WTC11 (cell line): ENCODE data around the gene AGO3. TPM values are rescaled to one million over a fixed set of nuclear protein-coding genes. Genes with fewer than 3 reads are reported as not detected.

Experiments
- ATAC-seq: fragments of 200-7000 bp; cut with Tn5 transposase; 2 replicates; pipeline ENCODE4 v1.10.0; 2021; ENCODE audit warnings: mild to moderate bottlenecking, moderate library complexity
- CTCF ChIA-PET: fragments of 300-600 bp; sonication (Branson Sonifier 250); formaldehyde crosslinking; loops from one replicate; lab custom pipeline; 2021; ENCODE audit warnings: antibody characterized with exemption; lab: Charles Lee
- POLR2A ChIA-PET: fragments of 350-600 bp; sonication (Branson Sonifier 250); formaldehyde crosslinking; loops from one replicate; lab custom pipeline; 2021; ENCODE audit warnings: antibody characterized with exemption; lab: Charles Lee
- DNase-seq: peaks from one replicate; pipeline ENCODE4 v3.0.0; 2021; ENCODE audit warnings: low spot score
- H3K27ac Mint-ChIP-seq: 2 replicates; pipeline ENCODE4 v1.8.0; 2021; ENCODE audit warnings: mixed read lengths
- H3K27me3 Mint-ChIP-seq: 2 replicates; pipeline ENCODE4 v1.8.0; 2021; ENCODE audit warnings: low read depth, mild to moderate bottlenecking, moderate library complexity, mixed read lengths
- H3K36me3 Mint-ChIP-seq: 2 replicates; pipeline ENCODE4 v1.8.0; 2021; ENCODE audit warnings: mixed read lengths
- H3K4me1 Mint-ChIP-seq: 2 replicates; pipeline ENCODE4 v1.8.0; 2022; ENCODE audit warnings: mixed read lengths
- H3K4me3 Mint-ChIP-seq: 2 replicates; pipeline ENCODE4 v1.8.0; 2021; ENCODE audit warnings: mild to moderate bottlenecking, moderate library complexity, mixed read lengths
- H3K9me3 Mint-ChIP-seq: 2 replicates; pipeline ENCODE4 v1.8.0; 2021; ENCODE audit warnings: mixed read lengths
- ESRRA ChIP-seq: sonication (generic); formaldehyde crosslinking; IDR thresholded peaks from 2 replicates; pipeline ENCODE4 v1.8.1; 2022; ENCODE audit warnings: mild to moderate bottlenecking, missing genetic modification reagents, borderline replicate concordance
- ETV6 ChIP-seq: sonication (generic); formaldehyde crosslinking; IDR thresholded peaks from 2 replicates; pipeline ENCODE4 v1.8.1; 2022; ENCODE audit warnings: mild to moderate bottlenecking, missing genetic modification reagents
- FOXK1 ChIP-seq: sonication (generic); formaldehyde crosslinking; IDR thresholded peaks from 2 replicates; pipeline ENCODE4 v1.8.0; 2022; ENCODE audit warnings: mild to moderate bottlenecking, moderate library complexity, missing genetic modification reagents
- MXD4 ChIP-seq: fragments of 250-450 bp; sonication (Bioruptor Pico); IDR thresholded peaks from 2 replicates; pipeline ENCODE4 v1.8.0; 2021; ENCODE audit warnings: mild to moderate bottlenecking, moderate library complexity, borderline replicate concordance
- NR1H2 ChIP-seq: sonication (generic); formaldehyde crosslinking; IDR thresholded peaks from 2 replicates; pipeline ENCODE4 v1.9.0; 2021; ENCODE audit warnings: mild to moderate bottlenecking, moderate library complexity, missing genetic modification reagents
- NR3C1 ChIP-seq: sonication (generic); formaldehyde crosslinking; conservative IDR thresholded peaks from 2 replicates; pipeline ENCODE4 v1.8.1; 2023; ENCODE audit warnings: low read depth, mild to moderate bottlenecking, missing genetic modification reagents
- SMAD4 ChIP-seq: sonication (generic); formaldehyde crosslinking; IDR thresholded peaks from 2 replicates; pipeline ENCODE4 v1.8.0; 2022; ENCODE audit warnings: mild to moderate bottlenecking, missing genetic modification reagents
- SP1 ChIP-seq: sonication (generic); formaldehyde crosslinking; conservative IDR thresholded peaks from 2 replicates; pipeline ENCODE4 v1.8.1; 2022; ENCODE audit warnings: missing genetic modification reagents
- TEAD1 ChIP-seq: sonication (generic); formaldehyde crosslinking; IDR thresholded peaks from 2 replicates; pipeline ENCODE4 v1.8.0; 2022; ENCODE audit warnings: mild to moderate bottlenecking, missing genetic modification reagents
- total RNA-seq: library from RNA; stranded (reverse); gene quantifications from 3 replicates; pipeline ENCODE4 v1.2.3, GENCODE V29; 2021
- TF ChIP-seq, protein P1 (sequence below): fragments of 250-450 bp; sonication (Bioruptor Pico); IDR thresholded peaks from 2 replicates; pipeline ENCODE4 v2.1.2; 2022; ENCODE audit warnings: mild to moderate bottlenecking, moderate library complexity
- TF ChIP-seq, protein P2 (sequence below): sonication (generic); formaldehyde crosslinking; IDR thresholded peaks from 2 replicates; pipeline ENCODE4 v1.8.0; 2022; ENCODE audit warnings: mild to moderate bottlenecking, missing genetic modification reagents
- TF ChIP-seq, protein P3 (sequence below): sonication (generic); formaldehyde crosslinking; IDR thresholded peaks from 2 replicates; pipeline ENCODE4 v1.8.0; 2023; ENCODE audit warnings: mild to moderate bottlenecking, missing genetic modification reagents
- TF ChIP-seq, protein P4 (sequence below): sonication (generic); formaldehyde crosslinking; conservative IDR thresholded peaks from 2 replicates; pipeline ENCODE4 v1.8.1; 2023; ENCODE audit warnings: mild to moderate bottlenecking, low read depth, missing genetic modification reagents, moderate library complexity
- TF ChIP-seq, protein P5 (sequence below): sonication (generic); formaldehyde crosslinking; IDR thresholded peaks from 2 replicates; pipeline ENCODE4 v1.8.1; 2023; ENCODE audit warnings: mild to moderate bottlenecking, missing genetic modification reagents
- TF ChIP-seq, protein P6 (sequence below): sonication (generic); formaldehyde crosslinking; IDR thresholded peaks from 2 replicates; pipeline ENCODE4 v1.8.1; 2023; ENCODE audit warnings: mild to moderate bottlenecking, moderate library complexity, missing genetic modification reagents

Gene AGO3
- total RNA-seq, 1 experiment from 2014 or later = 26.8 TPM

DNA sequence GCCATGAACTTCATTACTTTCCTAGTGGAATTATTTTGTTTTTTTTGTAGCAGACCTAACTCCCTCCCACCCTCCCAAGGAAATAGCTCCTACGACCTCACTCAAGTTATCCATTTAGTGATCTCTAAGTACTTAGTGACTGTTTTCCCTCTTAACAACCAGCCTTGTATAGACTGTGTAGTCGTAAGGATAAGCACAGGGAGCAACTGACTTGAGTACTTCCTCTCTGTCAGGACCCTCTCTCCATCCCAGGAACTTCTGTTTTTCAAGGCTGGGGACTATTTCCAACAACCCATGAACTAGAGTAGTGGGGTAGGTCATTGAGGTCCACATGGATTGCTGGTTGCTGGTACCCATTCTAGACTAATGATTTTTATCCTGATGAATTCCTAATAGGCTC is 46.0 kb upstream of the AGO3 start (continued):
- TF ChIP-seq NR3C1 (CRISPR knock-in tag) (no peak), NR1H2 (CRISPR knock-in tag) (no peak), TEAD1 (no peak)
- TF ChIP-seq, protein P1, sequence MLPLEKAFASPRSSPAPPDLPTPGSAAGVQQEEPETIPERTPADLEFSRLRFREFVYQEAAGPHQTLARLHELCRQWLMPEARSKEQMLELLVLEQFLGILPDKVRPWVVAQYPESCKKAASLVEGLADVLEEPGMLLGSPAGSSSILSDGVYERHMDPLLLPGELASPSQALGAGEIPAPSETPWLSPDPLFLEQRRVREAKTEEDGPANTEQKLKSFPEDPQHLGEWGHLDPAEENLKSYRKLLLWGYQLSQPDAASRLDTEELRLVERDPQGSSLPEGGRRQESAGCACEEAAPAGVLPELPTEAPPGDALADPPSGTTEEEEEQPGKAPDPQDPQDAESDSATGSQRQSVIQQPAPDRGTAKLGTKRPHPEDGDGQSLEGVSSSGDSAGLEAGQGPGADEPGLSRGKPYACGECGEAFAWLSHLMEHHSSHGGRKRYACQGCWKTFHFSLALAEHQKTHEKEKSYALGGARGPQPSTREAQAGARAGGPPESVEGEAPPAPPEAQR (CRISPR knock-in tag) = no peak
- TF ChIP-seq, protein P2, sequence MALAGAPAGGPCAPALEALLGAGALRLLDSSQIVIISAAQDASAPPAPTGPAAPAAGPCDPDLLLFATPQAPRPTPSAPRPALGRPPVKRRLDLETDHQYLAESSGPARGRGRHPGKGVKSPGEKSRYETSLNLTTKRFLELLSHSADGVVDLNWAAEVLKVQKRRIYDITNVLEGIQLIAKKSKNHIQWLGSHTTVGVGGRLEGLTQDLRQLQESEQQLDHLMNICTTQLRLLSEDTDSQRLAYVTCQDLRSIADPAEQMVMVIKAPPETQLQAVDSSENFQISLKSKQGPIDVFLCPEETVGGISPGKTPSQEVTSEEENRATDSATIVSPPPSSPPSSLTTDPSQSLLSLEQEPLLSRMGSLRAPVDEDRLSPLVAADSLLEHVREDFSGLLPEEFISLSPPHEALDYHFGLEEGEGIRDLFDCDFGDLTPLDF = no peak
- TF ChIP-seq, all 79 proteins: peak for 0

DNA sequence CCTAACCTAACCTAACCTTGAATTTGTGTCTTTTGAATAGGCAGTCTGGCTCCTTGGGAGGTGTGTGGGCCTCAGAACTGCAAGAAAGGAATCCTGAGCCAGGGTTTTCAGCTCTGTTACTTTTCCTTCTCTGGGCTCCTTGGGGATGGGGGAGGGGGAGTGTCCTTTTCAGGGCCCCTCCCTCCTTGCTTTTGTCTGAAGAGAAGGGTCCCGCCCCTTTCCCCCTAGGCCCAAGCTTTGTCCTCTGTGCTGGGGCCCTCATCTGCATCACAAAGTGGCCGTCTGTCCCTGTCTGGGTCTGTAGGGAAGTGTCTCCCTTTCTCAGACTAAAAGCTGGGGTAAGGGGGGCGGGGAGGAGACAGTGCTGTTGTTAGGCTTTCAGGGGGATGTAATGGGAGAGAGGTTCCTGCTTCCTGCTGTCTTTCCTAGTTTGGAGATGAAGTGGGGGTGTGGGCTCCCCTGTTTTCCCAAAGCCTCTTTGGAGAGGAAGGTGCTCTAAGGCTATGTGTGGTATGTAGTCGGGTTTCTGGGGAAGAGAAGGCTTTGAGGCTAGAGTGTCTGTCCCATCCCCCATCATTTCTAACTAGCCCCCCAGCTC is 44.8 kb upstream of the AGO3 start:
- H3K4me3 Mint-ChIP-seq = peak overlapping the region; percentile 67
- no peaks in the 10 kb centered on the region for H3K9me3 Mint-ChIP-seq
- H3K4me1 Mint-ChIP-seq = peaks cover 53% of the 10 kb centered on the region
- peak; percentile 81 for ATAC-seq
- ChIA-PET CTCF (interaction anchor here (0.9 to 1.9 kb wide), 4 partner anchors 14 to 170 kb away, joined by 3 to 6 read pairs (median 4); no protein-coding TSS in a partner anchor), POLR2A (interaction anchor here (0.8 to 1.7 kb wide), 5 partner anchors 9 to 117 kb away, joined by 3 to 12 read pairs (median 4); partner anchors contain the start of genes AGO3 and CLSPN)
- peak; percentile 95 for DNase-seq
- H3K27me3 Mint-ChIP-seq = no peaks in the 10 kb centered on the region
- H3K27ac Mint-ChIP-seq = peak overlapping the region; percentile 98
- TF ChIP-seq SMAD4 (CRISPR knock-in tag) (peak; percentile 89), ETV6 (peak; percentile 91), MXD4 (no peak), FOXK1 (CRISPR knock-in tag) (peak; percentile 59; the same call in 1 of the 2 replicates), SP1 (CRISPR knock-in tag) (peak; percentile 80), ESRRA (CRISPR knock-in tag) (no peak)
- TF ChIP-seq, protein P3, sequence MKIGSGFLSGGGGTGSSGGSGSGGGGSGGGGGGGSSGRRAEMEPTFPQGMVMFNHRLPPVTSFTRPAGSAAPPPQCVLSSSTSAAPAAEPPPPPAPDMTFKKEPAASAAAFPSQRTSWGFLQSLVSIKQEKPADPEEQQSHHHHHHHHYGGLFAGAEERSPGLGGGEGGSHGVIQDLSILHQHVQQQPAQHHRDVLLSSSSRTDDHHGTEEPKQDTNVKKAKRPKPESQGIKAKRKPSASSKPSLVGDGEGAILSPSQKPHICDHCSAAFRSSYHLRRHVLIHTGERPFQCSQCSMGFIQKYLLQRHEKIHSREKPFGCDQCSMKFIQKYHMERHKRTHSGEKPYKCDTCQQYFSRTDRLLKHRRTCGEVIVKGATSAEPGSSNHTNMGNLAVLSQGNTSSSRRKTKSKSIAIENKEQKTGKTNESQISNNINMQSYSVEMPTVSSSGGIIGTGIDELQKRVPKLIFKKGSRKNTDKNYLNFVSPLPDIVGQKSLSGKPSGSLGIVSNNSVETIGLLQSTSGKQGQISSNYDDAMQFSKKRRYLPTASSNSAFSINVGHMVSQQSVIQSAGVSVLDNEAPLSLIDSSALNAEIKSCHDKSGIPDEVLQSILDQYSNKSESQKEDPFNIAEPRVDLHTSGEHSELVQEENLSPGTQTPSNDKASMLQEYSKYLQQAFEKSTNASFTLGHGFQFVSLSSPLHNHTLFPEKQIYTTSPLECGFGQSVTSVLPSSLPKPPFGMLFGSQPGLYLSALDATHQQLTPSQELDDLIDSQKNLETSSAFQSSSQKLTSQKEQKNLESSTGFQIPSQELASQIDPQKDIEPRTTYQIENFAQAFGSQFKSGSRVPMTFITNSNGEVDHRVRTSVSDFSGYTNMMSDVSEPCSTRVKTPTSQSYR = peak; percentile 73; the same call in 1 of the 2 replicates
- TF ChIP-seq, protein P4, sequence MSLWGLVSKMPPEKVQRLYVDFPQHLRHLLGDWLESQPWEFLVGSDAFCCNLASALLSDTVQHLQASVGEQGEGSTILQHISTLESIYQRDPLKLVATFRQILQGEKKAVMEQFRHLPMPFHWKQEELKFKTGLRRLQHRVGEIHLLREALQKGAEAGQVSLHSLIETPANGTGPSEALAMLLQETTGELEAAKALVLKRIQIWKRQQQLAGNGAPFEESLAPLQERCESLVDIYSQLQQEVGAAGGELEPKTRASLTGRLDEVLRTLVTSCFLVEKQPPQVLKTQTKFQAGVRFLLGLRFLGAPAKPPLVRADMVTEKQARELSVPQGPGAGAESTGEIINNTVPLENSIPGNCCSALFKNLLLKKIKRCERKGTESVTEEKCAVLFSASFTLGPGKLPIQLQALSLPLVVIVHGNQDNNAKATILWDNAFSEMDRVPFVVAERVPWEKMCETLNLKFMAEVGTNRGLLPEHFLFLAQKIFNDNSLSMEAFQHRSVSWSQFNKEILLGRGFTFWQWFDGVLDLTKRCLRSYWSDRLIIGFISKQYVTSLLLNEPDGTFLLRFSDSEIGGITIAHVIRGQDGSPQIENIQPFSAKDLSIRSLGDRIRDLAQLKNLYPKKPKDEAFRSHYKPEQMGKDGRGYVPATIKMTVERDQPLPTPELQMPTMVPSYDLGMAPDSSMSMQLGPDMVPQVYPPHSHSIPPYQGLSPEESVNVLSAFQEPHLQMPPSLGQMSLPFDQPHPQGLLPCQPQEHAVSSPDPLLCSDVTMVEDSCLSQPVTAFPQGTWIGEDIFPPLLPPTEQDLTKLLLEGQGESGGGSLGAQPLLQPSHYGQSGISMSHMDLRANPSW (CRISPR knock-in tag) = no peak
- TF ChIP-seq, protein P5, sequence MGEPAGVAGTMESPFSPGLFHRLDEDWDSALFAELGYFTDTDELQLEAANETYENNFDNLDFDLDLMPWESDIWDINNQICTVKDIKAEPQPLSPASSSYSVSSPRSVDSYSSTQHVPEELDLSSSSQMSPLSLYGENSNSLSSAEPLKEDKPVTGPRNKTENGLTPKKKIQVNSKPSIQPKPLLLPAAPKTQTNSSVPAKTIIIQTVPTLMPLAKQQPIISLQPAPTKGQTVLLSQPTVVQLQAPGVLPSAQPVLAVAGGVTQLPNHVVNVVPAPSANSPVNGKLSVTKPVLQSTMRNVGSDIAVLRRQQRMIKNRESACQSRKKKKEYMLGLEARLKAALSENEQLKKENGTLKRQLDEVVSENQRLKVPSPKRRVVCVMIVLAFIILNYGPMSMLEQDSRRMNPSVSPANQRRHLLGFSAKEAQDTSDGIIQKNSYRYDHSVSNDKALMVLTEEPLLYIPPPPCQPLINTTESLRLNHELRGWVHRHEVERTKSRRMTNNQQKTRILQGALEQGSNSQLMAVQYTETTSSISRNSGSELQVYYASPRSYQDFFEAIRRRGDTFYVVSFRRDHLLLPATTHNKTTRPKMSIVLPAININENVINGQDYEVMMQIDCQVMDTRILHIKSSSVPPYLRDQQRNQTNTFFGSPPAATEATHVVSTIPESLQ (CRISPR knock-in tag) = no peak
- TF ChIP-seq, protein P6, sequence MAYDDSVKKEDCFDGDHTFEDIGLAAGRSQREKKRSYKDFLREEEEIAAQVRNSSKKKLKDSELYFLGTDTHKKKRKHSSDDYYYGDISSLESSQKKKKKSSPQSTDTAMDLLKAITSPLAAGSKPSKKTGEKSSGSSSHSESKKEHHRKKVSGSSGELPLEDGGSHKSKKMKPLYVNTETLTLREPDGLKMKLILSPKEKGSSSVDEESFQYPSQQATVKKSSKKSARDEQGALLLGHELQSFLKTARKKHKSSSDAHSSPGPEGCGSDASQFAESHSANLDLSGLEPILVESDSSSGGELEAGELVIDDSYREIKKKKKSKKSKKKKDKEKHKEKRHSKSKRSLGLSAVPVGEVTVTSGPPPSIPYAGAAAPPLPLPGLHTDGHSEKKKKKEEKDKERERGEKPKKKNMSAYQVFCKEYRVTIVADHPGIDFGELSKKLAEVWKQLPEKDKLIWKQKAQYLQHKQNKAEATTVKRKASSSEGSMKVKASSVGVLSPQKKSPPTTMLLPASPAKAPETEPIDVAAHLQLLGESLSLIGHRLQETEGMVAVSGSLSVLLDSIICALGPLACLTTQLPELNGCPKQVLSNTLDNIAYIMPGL (CRISPR knock-in tag) = no peak
- TF ChIP-seq, all 79 proteins: peak for 5
- peaks cover 25% of the 10 kb centered on the region for H3K36me3 Mint-ChIP-seq
